ENCODE results near the gene CLIC5. TPM values are rescaled to one million over a fixed set of nuclear protein-coding genes. Genes with fewer than 3 reads are reported as not detected.

Gene CLIC5
- polyA plus RNA-seq, 1 donor from 2014 or later: 0.22 TPM

- Histone ChIP-seq H3K27ac (ENCODE audit: low read length) (no peak overlapping the region), H3F3A (ENCODE audit: insufficient read depth, low read length, poor library complexity, severe bottlenecking) (no peaks in the 10 kb centered on the region), H3K36me3 (ENCODE audit: insufficient read depth, low read length) (no peaks in the 10 kb centered on the region), H3K9ac (ENCODE audit: low read length) (no peak overlapping the region), H3K4me2 (ENCODE audit: low read length) (no peak overlapping the region), H3K4me3 (ENCODE audit: low read length) (no peak overlapping the region), H3K27me3 (ENCODE audit: insufficient read depth, low read depth, low read length) (no peaks in the 10 kb centered on the region), H2AFZ (ENCODE audit: low read depth, low read length) (no peak overlapping the region), H3K9me2 (ENCODE audit: insufficient read depth, low read length) (no peaks in the 10 kb centered on the region), H3K9me3 (ENCODE audit: low read length) (no peaks in the 10 kb centered on the region), H3K79me2 (replicated peaks; ENCODE audit: insufficient read depth, low read length) (no peaks in the 10 kb centered on the region), H4K20me1 (ENCODE audit: insufficient read depth) (no peaks in the 10 kb centered on the region)
- TF ChIP-seq TAF1 (IDR thresholded peaks at IDR 0.05; ENCODE audit: low read depth) (no peak), EP300 (conservative IDR thresholded peaks at IDR 0.05; ENCODE audit: poor library complexity, severe bottlenecking) (no peak), POLR2AphosphoS5 (IDR thresholded peaks at IDR 0.05) (no peak), EZH2 (IDR thresholded peaks at IDR 0.05; ENCODE audit: borderline replicate concordance, insufficient read depth, low read length, poor library complexity, severe bottlenecking) (no peak), CTCF (IDR thresholded peaks at IDR 0.05; ENCODE audit: poor library complexity, severe bottlenecking) (no peak), RAD21 (conservative IDR thresholded peaks at IDR 0.05) (no peak), MXI1 (conservative IDR thresholded peaks at IDR 0.05; ENCODE audit: poor library complexity, severe bottlenecking) (no peak), REST (IDR thresholded peaks at IDR 0.05; ENCODE audit: borderline replicate concordance) (no peak), SMC3 (conservative IDR thresholded peaks at IDR 0.05; ENCODE audit: poor library complexity) (no peak)
Measured at GRCh38 chr6:45843848-45844521, 171.7 kb downstream of the CLIC5 start.

- H3K9me2 ChIP-seq (ENCODE audit: insufficient read depth, low read length): no peaks in the 10 kb centered on the region
- no peaks in the 10 kb centered on the region for H3K9me3 ChIP-seq (ENCODE audit: low read length)
- no peak overlapping the region for H3K9ac ChIP-seq (ENCODE audit: low read length)
- H3K4me2 ChIP-seq (ENCODE audit: low read length): no peak overlapping the region
- H3K27me3 ChIP-seq (ENCODE audit: insufficient read depth, low read depth, low read length): no peaks in the 10 kb centered on the region
- H4K20me1 ChIP-seq (ENCODE audit: insufficient read depth): no peaks in the 10 kb centered on the region
- TF ChIP-seq RAD21 (conservative IDR thresholded peaks at IDR 0.05): no peak
- no peak for TF ChIP-seq EP300 (conservative IDR thresholded peaks at IDR 0.05; ENCODE audit: poor library complexity, severe bottlenecking)
- TF ChIP-seq MXI1 (conservative IDR thresholded peaks at IDR 0.05; ENCODE audit: poor library complexity, severe bottlenecking): no peak
- no peak for TF ChIP-seq REST (IDR thresholded peaks at IDR 0.05; ENCODE audit: borderline replicate concordance)
- TF ChIP-seq TAF1 (IDR thresholded peaks at IDR 0.05; ENCODE audit: low read depth): no peak
- TF ChIP-seq CTCF (IDR thresholded peaks at IDR 0.05; ENCODE audit: poor library complexity, severe bottlenecking): no peak
- TF ChIP-seq SMC3 (conservative IDR thresholded peaks at IDR 0.05; ENCODE audit: poor library complexity): no peak
- TF ChIP-seq POLR2AphosphoS5 (IDR thresholded peaks at IDR 0.05): no peak
- TF ChIP-seq EZH2 (IDR thresholded peaks at IDR 0.05; ENCODE audit: borderline replicate concordance, insufficient read depth, low read length, poor library complexity, severe bottlenecking): no peak
- H2AFZ ChIP-seq (ENCODE audit: low read depth, low read length): no peak overlapping the region
- H3K36me3 ChIP-seq (ENCODE audit: insufficient read depth, low read length): no peaks in the 10 kb centered on the region
- no peak overlapping the region for H3K4me3 ChIP-seq (ENCODE audit: low read length)
- H3K27ac ChIP-seq (ENCODE audit: low read length): no peak overlapping the region
- no peaks in the 10 kb centered on the region for H3K79me2 ChIP-seq (replicated peaks; ENCODE audit: insufficient read depth, low read length)
- H3F3A ChIP-seq (ENCODE audit: insufficient read depth, low read length, poor library complexity, severe bottlenecking): no peaks in the 10 kb centered on the region
Measured at GRCh38 chr6:45841062-45841461, 174.6 kb downstream of the CLIC5 start.
